Measurements from ENCODE around the gene RAPGEF5. TPM values are rescaled to one million over a fixed set of nuclear protein-coding genes. Genes with fewer than 3 reads are reported as not detected.

RAPGEF5 gene
- total and polyA plus RNA-seq, 10 of the 15 experiments (the other 5 are each of a cell fraction or from before 2014, with no cell fraction given) = 0.38 to 4.0 (median 1.6) TPM; not detected in 1

DNA sequence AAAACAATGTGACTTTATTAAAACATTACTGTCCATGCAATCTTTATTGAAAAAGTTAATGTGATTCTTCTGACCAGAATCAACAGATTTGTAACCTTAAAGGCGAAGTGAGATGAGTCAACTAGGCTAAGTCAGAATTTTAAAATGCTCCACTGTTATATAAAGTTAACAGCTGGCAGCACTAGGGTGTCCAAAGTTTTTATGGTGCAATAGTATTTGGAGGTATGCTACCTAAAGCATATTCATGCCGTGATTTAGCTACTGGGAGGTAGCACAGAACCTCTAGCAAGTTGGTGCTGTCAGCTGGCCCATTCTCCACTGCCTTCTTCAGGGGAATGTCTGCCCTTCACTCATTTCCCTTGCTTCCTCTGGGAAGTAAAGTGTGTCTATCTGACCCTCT lies 126.7 kb downstream of the RAPGEF5 start:
- no peaks in the 10 kb centered on the region for H3K27me3 ChIP-seq (replicated peaks in 1 of 2; ENCODE audit: control insufficient read depth in 2 of 2, insufficient read depth in 2 of 2, low read length in 1 of 2)
- SMC1A ChIA-PET (ENCODE audit: uncharacterized antibody, unreplicated experiment) = interaction anchor here (0.9 to 1.2 kb wide), 2 partner anchors 9 to 37 kb away, joined by 3 read pairs; no protein-coding TSS in a partner anchor
- DNase-seq (ENCODE audit: low read depth, low spot score) = no peak
- no peak for TF ChIP-seq YY1 (IDR thresholded peaks at IDR 0.05; ENCODE audit: low read depth, low read length)
- TF ChIP-seq SMC3 (IDR thresholded peaks at IDR 0.05; ENCODE audit: borderline replicate concordance, low read length) = no peak
- TF ChIP-seq ASH2L (IDR thresholded peaks at IDR 0.05; ENCODE audit: borderline replicate concordance, low read depth) = no peak
- no peak for TF ChIP-seq EGR1 (IDR thresholded peaks at IDR 0.05; ENCODE audit: borderline replicate concordance in 1 of 2, low read depth in 2 of 2, low read length in 2 of 2)
- TF ChIP-seq PAX5 (IDR thresholded peaks at IDR 0.05; ENCODE audit: borderline replicate concordance, low read depth, low read length) = no peak
- no peak for TF ChIP-seq JUND (IDR thresholded peaks at IDR 0.05; ENCODE audit: low read depth, low read length)
- no peak for TF ChIP-seq RBBP5 (conservative IDR thresholded peaks at IDR 0.05)
- TF ChIP-seq, protein P1, sequence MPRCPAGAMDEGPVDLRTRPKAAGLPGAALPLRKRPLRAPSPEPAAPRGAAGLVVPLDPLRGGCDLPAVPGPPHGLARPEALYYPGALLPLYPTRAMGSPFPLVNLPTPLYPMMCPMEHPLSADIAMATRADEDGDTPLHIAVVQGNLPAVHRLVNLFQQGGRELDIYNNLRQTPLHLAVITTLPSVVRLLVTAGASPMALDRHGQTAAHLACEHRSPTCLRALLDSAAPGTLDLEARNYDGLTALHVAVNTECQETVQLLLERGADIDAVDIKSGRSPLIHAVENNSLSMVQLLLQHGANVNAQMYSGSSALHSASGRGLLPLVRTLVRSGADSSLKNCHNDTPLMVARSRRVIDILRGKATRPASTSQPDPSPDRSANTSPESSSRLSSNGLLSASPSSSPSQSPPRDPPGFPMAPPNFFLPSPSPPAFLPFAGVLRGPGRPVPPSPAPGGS (IDR thresholded peaks at IDR 0.05; ENCODE audit: borderline replicate concordance, insufficient read depth, low read depth, low read length, poor library complexity, severe bottlenecking) = no peak
- no peak for TF ChIP-seq SREBF1 (IDR thresholded peaks at IDR 0.05; ENCODE audit: low read length)
- no peak for TF ChIP-seq FOS (IDR thresholded peaks at IDR 0.05; ENCODE audit: borderline replicate concordance, extremely low read depth, insufficient read length)
- TF ChIP-seq, protein P2, sequence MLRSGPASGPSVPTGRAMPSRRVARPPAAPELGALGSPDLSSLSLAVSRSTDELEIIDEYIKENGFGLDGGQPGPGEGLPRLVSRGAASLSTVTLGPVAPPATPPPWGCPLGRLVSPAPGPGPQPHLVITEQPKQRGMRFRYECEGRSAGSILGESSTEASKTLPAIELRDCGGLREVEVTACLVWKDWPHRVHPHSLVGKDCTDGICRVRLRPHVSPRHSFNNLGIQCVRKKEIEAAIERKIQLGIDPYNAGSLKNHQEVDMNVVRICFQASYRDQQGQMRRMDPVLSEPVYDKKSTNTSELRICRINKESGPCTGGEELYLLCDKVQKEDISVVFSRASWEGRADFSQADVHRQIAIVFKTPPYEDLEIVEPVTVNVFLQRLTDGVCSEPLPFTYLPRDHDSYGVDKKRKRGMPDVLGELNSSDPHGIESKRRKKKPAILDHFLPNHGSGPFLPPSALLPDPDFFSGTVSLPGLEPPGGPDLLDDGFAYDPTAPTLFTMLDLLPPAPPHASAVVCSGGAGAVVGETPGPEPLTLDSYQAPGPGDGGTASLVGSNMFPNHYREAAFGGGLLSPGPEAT (IDR thresholded peaks at IDR 0.05; ENCODE audit: low read depth) = no peak
- no peak for TF ChIP-seq BHLHE40 (IDR thresholded peaks at IDR 0.05; ENCODE audit: borderline replicate concordance in 1 of 2, low read depth in 2 of 2, low read length in 1 of 2)
- TF ChIP-seq ZNF217 (IDR thresholded peaks at IDR 0.05) = no peak
- TF ChIP-seq ZSCAN29 (IDR thresholded peaks at IDR 0.05) = no peak
- no peak for TF ChIP-seq EED (IDR thresholded peaks at IDR 0.05; ENCODE audit: low read depth)
- TF ChIP-seq FOXM1 (IDR thresholded peaks at IDR 0.05; ENCODE audit: low read depth, low read length) = no peak
- TF ChIP-seq POLR2AphosphoS5 (IDR thresholded peaks at IDR 0.05; ENCODE audit: low read length) = no peak
- TF ChIP-seq CBX3 (IDR thresholded peaks at IDR 0.05; ENCODE audit: borderline replicate concordance, low read depth) = no peak
- no peak for TF ChIP-seq LARP7 (IDR thresholded peaks at IDR 0.05)
- H3K4me2 ChIP-seq (ENCODE audit: control insufficient read depth, insufficient read depth) = no peak overlapping the region
- WGBS (ENCODE audit: insufficient coverage, insufficient replicate concordance, low lambda C conversion rate, missing lambda C conversion rate) = 18% methylated on average over 2 of the region's 2 CpGs
- H3K36me3 ChIP-seq (ENCODE audit: control insufficient read depth in 2 of 2, insufficient read depth in 2 of 2, low read length in 1 of 2) = no peaks in the 10 kb centered on the region; a peak in 1 of 4 replicates
- no peak overlapping the region for H3K27ac ChIP-seq (ENCODE audit: control insufficient read depth, insufficient read depth)
- ATAC-seq = no peak
- H3K4me1 ChIP-seq (ENCODE audit: control insufficient read depth, insufficient read depth, low read length) = no peaks in the 10 kb centered on the region
- no peak overlapping the region for H3K9ac ChIP-seq (ENCODE audit: control insufficient read depth, insufficient read depth, low read length)
- H4K20me1 ChIP-seq (ENCODE audit: control insufficient read depth, insufficient read depth) = no peaks in the 10 kb centered on the region
- CTCF ChIA-PET = interaction anchor here (1.1 to 1.4 kb wide), 2 partner anchors 13 to 148 kb away, joined by 3 to 6 read pairs; no protein-coding TSS in a partner anchor
- no peaks in the 10 kb centered on the region for H3K79me2 ChIP-seq (ENCODE audit: control insufficient read depth, insufficient read depth, low read length)
- H3K9me3 ChIP-seq (replicated peaks; ENCODE audit: control insufficient read depth, insufficient read depth, low read length) = no peaks in the 10 kb centered on the region
- POLR2A ChIA-PET = no interaction called here
- in situ Hi-C loops (cut with MboI) = no loop called here
- intact Hi-C loops (cut with micrococcal nuclease; ENCODE audit: unreplicated experiment) = no loop called here
- no peak for FAIRE-seq
- BruUV-seq (replicated peaks) = no TSS peak
- H2AFZ ChIP-seq (ENCODE audit: control insufficient read depth, low read depth, low read length) = no peak overlapping the region
- H3K4me3 ChIP-seq = no peak overlapping the region
- RAD21 ChIA-PET (ENCODE audit: unreplicated experiment) = no interaction called here

Measured in GM12878 (cell line).